Measurements from ENCODE around the gene SLTM. TPM values are rescaled to one million over a fixed set of nuclear protein-coding genes. Genes with fewer than 3 reads are reported as not detected.
"Not testable (repeated sequence)": the region's sequence is repeated elsewhere in the genome, so short reads cannot be mapped to it uniquely, and the experiment has no call there.

Gene SLTM
- total and polyA plus RNA-seq, 5 experiments from 2014 or later: 52.1 to 170 (median 65.8) TPM

DNA sequence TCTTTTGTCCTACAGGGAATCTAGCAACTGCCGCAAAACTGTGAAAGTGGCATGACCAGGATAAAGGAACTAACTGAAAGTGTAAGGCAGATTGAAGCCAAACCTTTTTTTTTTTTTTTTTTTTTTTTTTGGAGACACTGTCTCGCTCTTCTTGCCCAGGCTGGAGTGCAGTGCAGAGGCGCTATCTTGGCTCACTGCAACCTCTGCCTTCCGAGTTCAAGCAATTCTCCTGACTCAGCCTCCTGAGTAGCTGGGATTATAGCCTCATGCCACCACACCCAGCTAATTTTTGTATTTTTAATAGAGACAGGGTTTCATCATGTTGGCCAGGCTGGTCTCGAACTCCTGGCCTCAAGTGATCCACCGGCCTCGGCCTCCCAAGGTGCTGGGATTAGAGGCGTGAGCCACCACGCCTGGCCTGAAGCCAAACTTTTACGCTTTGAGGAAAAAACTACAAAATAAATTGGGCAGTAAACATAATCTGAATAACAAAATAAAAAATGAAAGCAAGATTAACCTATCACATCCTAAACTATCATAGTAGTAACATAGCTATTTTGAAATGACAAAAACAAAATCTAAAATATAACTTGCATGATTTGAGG lies 9.7 kb downstream of the SLTM start:
- POLR2A ChIA-PET: interaction anchor here (1.7 kb wide), 1 partner anchor 9 kb away, joined by 5 read pairs; the partner anchor contains the start of gene SLTM
- peak overlapping the region in 3 of 10 donors; percentile 9 to 40 (median 31) for H3K4me3 Mint-ChIP-seq
- H3K36me3 Mint-ChIP-seq: peaks cover 0 to 71% (median 22%) of the 10 kb centered on the region in 3 donors
- H3K27me3 Mint-ChIP-seq: no peaks in the 10 kb centered on the region
- ATAC-seq (no peak), DNase-seq (no peak)
- H3K27ac Mint-ChIP-seq: peak overlapping the region in 6 of 10 donors; percentile 22 to 71 (median 50)
- H3K9me3 Mint-ChIP-seq: no peaks in the 10 kb centered on the region
- peaks cover 8 to 54% (median 33%) of the 10 kb centered on the region in 4 donors for H3K4me1 Mint-ChIP-seq

GRCh38 chr15:58923284-58923683 lies 10.2 kb downstream of the SLTM start:
- H3K27ac Mint-ChIP-seq: peak overlapping the region in 6 of 10 donors; percentile 17 to 71 (median 56)
- DNase-seq (no peak), ATAC-seq (no peak)
- no peaks in the 10 kb centered on the region for H3K27me3 Mint-ChIP-seq
- POLR2A ChIA-PET: interaction anchor here (1.7 kb wide), 1 partner anchor 10 kb away, joined by 5 read pairs; the partner anchor contains the start of gene SLTM
- peaks cover 8 to 56% (median 34%) of the 10 kb centered on the region in 4 donors for H3K4me1 Mint-ChIP-seq
- H3K36me3 Mint-ChIP-seq: peaks cover 0 to 69% (median 22%) of the 10 kb centered on the region in 3 donors
- no peaks in the 10 kb centered on the region for H3K9me3 Mint-ChIP-seq
- H3K4me3 Mint-ChIP-seq: peak overlapping the region in 3 of 10 donors; percentile 3 to 40 (median 31)

DNA sequence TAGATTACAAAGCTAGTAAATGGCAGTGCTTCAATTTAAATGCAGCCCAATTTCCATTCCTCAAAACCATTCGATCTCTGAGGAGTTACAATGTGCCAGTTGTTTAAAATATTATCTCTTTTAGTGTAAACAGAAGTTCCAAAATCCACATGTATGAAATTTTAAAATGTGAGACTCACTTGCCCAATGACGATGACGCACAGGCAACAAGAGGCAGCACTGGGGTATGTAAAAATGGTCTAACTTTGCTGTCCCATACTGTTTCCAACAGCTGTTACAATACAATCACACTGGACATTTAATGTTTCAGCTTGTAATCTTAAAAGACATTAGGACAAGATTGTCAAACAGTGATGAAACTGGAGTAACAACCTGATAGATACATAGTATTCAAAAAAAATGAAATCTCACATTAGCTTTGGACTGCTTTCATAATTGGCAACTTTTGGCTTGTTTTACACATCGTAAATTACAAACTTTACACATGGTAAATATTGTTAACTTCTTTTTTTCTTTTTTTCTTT lies 12.2 kb downstream of the SLTM start:
- Mint-ChIP-seq H3K4me1 (peaks cover 10 to 56% (median 40%) of the 10 kb centered on the region in 4 donors), H3K27ac (peak overlapping the region in 2 of 10 donors; percentile 34 to 35), H3K4me3 (no peak overlapping the region), H3K9me3 (no peaks in the 10 kb centered on the region), H3K27me3 (no peaks in the 10 kb centered on the region), H3K36me3 (peaks cover 0 to 61% (median 13%) of the 10 kb centered on the region in 3 donors)
- POLR2A ChIA-PET: interaction anchor here (0.6 kb wide), 1 partner anchor 152 kb away, joined by 3 read pairs; no protein-coding TSS in a partner anchor
- ATAC-seq (no peak), DNase-seq (no peak)

- H3K4me3 Mint-ChIP-seq, H3K9me3 Mint-ChIP-seq, POLR2A ChIA-PET, H3K27me3 Mint-ChIP-seq, H3K27ac Mint-ChIP-seq, ATAC-seq, DNase-seq: not testable (repeated sequence)
- Mint-ChIP-seq H3K36me3 (peaks cover 0 to 61% (median 12%) of the 10 kb centered on the region in 3 donors), H3K4me1 (peaks cover 11 to 56% (median 37%) of the 10 kb centered on the region in 4 donors)
Observed at GRCh38 chr15:58920447-58920846, 13.0 kb downstream of the SLTM start.

- Mint-ChIP-seq H3K27ac (no peak overlapping the region), H3K36me3 (peaks cover 0 to 64% (median 19%) of the 10 kb centered on the region in 3 donors), H3K27me3 (no peaks in the 10 kb centered on the region), H3K4me3 (no peak overlapping the region), H3K9me3 (no peaks in the 10 kb centered on the region), H3K4me1 (peaks cover 13 to 55% (median 36%) of the 10 kb centered on the region in 4 donors)
- DNase-seq (no peak), ATAC-seq (no peak)
- POLR2A ChIA-PET: no interaction called here
Observed at GRCh38 chr15:58919232-58919631, 14.2 kb downstream of the SLTM start.

DNA sequence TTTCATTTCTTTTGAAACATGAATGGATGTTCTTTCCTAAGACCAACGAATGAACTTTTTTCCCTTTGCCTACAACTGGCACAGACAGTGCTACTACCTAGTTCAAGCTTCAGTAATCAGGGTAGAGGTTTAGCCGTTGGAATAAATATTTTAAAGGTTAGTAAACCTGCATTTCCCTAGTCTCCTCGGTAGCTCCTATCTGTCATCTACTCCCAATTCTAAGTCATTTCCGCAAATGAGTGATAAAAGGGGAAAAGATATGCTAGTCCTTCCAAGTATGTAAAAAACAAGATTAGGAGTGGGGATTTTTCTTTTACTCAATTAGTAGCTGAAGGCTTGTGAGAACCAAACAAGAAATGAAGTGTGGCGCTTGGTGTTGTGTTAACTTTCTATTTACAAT lies 15.2 kb downstream of the SLTM start:
- Mint-ChIP-seq H3K4me3 (no peak overlapping the region), H3K27ac (peak overlapping the region in 1 of 10 donors; percentile 55), H3K9me3 (no peaks in the 10 kb centered on the region), H3K27me3 (no peaks in the 10 kb centered on the region), H3K4me1 (peaks cover 13 to 50% (median 32%) of the 10 kb centered on the region in 4 donors), H3K36me3 (peaks cover 4 to 64% (median 24%) of the 10 kb centered on the region in 3 donors)
- no peak for ATAC-seq
- POLR2A ChIA-PET: no interaction called here
- no peak for DNase-seq

- H3K27me3 Mint-ChIP-seq, ATAC-seq, H3K9me3 Mint-ChIP-seq, POLR2A ChIA-PET, H3K27ac Mint-ChIP-seq, DNase-seq, H3K4me3 Mint-ChIP-seq: not testable (repeated sequence)
- peaks cover 13 to 46% (median 27%) of the 10 kb centered on the region in 4 donors for H3K4me1 Mint-ChIP-seq
- peaks cover 5 to 63% (median 24%) of the 10 kb centered on the region in 3 donors for H3K36me3 Mint-ChIP-seq
Observed at GRCh38 chr15:58917613-58918129, 15.8 kb downstream of the SLTM start.

DNA sequence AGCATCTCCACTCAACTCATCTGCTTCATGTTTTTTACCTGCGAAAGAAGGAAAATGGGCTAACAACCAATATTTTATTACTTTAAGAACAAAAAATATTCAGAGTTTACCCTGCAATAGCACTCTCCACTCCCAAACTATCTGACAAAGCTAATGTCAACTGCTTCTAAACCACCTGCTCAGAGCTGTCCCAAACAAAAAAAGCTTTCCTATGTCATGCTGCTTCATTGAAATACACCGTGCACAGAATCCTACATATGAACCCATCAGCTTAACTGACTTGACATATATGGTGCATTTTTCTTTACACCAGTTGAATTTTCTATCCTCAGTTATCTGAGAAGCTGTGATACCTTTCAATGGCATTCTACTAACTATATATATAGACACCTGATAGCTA lies 16.5 kb downstream of the SLTM start:
- H3K9me3 Mint-ChIP-seq: no peaks in the 10 kb centered on the region
- DNase-seq (no peak), ATAC-seq (no peak)
- H3K36me3 Mint-ChIP-seq: peaks cover 5 to 69% (median 26%) of the 10 kb centered on the region in 3 donors
- peaks cover 13 to 46% (median 27%) of the 10 kb centered on the region in 4 donors for H3K4me1 Mint-ChIP-seq
- no peak overlapping the region for H3K27ac Mint-ChIP-seq
- no peaks in the 10 kb centered on the region for H3K27me3 Mint-ChIP-seq
- POLR2A ChIA-PET: interaction anchor here (0.7 kb wide), 1 partner anchor 16 kb away, joined by 3 read pairs; the partner anchor contains the start of gene SLTM
- no peak overlapping the region for H3K4me3 Mint-ChIP-seq

GRCh38 chr15:58910456-58910855 lies 23.0 kb downstream of the SLTM start:
- H3K9me3 Mint-ChIP-seq: no peaks in the 10 kb centered on the region
- no peak for DNase-seq
- H3K27me3 Mint-ChIP-seq: no peaks in the 10 kb centered on the region
- peak overlapping the region in 6 of 10 donors; percentile 9 to 74 (median 45) for H3K27ac Mint-ChIP-seq
- POLR2A ChIA-PET: interaction anchor here (0.6 kb wide), 1 partner anchor 127 kb away, joined by 3 read pairs; no protein-coding TSS in a partner anchor
- peak overlapping the region in 1 of 10 donors; percentile 48 for H3K4me3 Mint-ChIP-seq
- peaks cover 34 to 63% (median 56%) of the 10 kb centered on the region in 4 donors for H3K4me1 Mint-ChIP-seq
- peaks cover 5 to 79% (median 31%) of the 10 kb centered on the region in 3 donors for H3K36me3 Mint-ChIP-seq
- no peak for ATAC-seq

DNA sequence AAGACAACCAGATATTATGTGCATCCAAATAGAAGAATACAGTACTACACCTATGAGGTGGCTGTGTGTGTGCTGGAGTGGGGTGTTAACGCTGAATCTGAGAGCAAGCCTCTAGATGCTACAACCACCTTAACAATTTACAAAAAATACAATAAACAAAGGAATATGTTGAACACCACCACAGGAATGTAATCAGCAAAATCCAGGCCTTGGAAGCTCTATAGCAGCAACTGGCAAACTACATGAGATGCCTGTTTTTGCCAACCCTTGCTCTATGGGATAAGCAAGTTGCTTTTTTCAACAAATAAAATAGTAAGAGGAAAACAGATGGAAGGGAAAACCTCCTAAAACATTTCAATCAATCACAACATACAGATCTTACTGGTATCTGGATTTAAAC lies 23.9 kb downstream of the SLTM start:
- POLR2A ChIA-PET: interaction anchor here (0.6 kb wide), 1 partner anchor 1191 kb away, joined by 3 read pairs; no protein-coding TSS in a partner anchor
- no peak for DNase-seq
- Mint-ChIP-seq H3K4me3 (peak overlapping the region in 5 of 10 donors; percentile 3 to 34 (median 15)), H3K4me1 (peaks cover 31 to 60% (median 54%) of the 10 kb centered on the region in 4 donors), H3K9me3 (no peaks in the 10 kb centered on the region), H3K36me3 (peaks cover 5 to 77% (median 27%) of the 10 kb centered on the region in 3 donors), H3K27ac (peak overlapping the region in 5 of 10 donors; percentile 4 to 77 (median 31)), H3K27me3 (no peaks in the 10 kb centered on the region)
- no peak for ATAC-seq

DNA sequence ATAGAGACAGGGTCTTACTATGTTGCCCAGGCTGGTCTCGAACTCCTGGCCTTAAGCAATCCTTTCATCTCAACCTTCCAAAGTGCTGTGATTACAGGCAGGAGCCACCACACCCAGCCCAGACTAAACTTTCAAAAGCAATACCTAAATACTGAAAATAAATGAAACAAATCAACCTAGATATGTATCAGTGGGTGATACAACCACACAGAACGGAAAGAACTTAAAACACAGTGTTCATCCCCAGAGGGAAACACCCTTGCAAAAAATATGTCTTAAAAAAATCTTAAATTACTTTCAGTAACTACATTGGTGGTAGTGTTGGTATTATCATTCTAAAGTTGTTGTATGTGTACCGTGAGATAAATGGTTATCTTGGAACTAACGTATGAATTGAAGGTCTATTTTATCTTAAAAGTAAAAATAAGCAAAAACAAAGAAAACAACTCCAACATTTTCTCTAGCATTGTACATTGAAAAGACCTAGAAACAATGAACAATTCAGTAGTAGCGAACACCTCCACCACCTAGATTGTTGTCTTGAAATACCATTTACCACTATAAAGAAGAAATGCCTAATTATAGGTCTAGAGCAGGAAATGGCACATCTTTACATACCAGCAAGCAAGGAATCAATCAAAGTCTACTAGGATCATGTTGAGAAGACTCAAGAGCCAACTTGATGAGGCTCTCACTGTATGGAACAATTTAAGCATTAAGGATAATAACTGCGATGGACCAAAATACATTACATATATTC lies 24.7 kb downstream of the SLTM start:
- POLR2A ChIA-PET: interaction anchor here (0.7 kb wide), 1 partner anchor 681 kb away, joined by 4 read pairs; no protein-coding TSS in a partner anchor
- H3K9me3 Mint-ChIP-seq: no peaks in the 10 kb centered on the region
- H3K36me3 Mint-ChIP-seq: peaks cover 5 to 75% (median 18%) of the 10 kb centered on the region in 3 donors
- H3K27me3 Mint-ChIP-seq: no peaks in the 10 kb centered on the region
- ATAC-seq (peak; percentile 30 to 65), DNase-seq (peak in 1 of 10 donors; percentile 10)
- H3K4me3 Mint-ChIP-seq: peak overlapping the region in 9 of 10 donors; percentile 8 to 56 (median 15)
- peaks cover 25 to 54% (median 48%) of the 10 kb centered on the region in 4 donors for H3K4me1 Mint-ChIP-seq
- peak overlapping the region in 8 of 10 donors; percentile 4 to 77 (median 60) for H3K27ac Mint-ChIP-seq

GRCh38 chr15:58900631-58901030 lies 32.8 kb downstream of the SLTM start:
- POLR2A ChIA-PET: interaction anchor here (0.6 kb wide), 1 partner anchor 29 kb away, joined by 3 read pairs; no protein-coding TSS in a partner anchor
- H3K4me1 Mint-ChIP-seq: peaks cover 6 to 17% (median 14%) of the 10 kb centered on the region in 4 donors
- DNase-seq (no peak), ATAC-seq (no peak)
- no peaks in the 10 kb centered on the region for H3K27me3 Mint-ChIP-seq
- peak overlapping the region in 3 of 10 donors; percentile 24 to 37 (median 32) for H3K27ac Mint-ChIP-seq
- no peak overlapping the region for H3K4me3 Mint-ChIP-seq
- H3K9me3 Mint-ChIP-seq: no peaks in the 10 kb centered on the region
- H3K36me3 Mint-ChIP-seq: peaks cover 4 to 83% (median 16%) of the 10 kb centered on the region in 3 donors
